Measurements from ENCODE around the gene IBTK.

DNA sequence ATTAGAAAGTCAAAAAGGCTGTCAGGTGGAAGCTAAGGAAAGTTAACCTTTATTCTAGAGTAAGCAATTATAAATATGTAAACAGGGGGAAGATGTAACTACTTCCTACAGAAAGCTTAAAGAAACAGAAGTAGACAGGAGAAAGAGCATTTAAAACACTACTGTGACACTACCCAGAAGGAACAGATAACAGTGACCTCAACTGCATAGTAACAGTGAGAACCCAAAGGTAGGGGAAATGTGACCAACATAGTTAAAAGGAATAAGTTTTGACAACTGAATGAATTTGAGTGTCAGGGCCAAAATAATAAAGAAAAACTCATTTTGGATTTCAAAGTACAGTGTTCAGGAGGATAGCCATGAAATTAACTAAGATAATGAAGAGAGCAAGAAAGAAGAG lies 43.5 kb downstream of the IBTK start:
- TF ChIP-seq CTCF (IDR thresholded peaks at IDR 0.05 in 8 of 11, conservative IDR thresholded peaks at IDR 0.05 in 3 of 11) (no peak), POLR2A (IDR thresholded peaks at IDR 0.05) (no peak), POLR2AphosphoS5 (IDR thresholded peaks at IDR 0.05) (no peak)
